Measurements from ENCODE around the gene ULK3. TPM values are rescaled to one million over a fixed set of nuclear protein-coding genes. Genes with fewer than 3 reads are reported as not detected.

ULK3 gene
- polyA plus RNA-seq, 3 donors: 26.0 to 32.9 (median 31.5) TPM

- DNase-seq (ENCODE audit: low read depth in 3 of 3, low spot score in 2 of 3): no peak
Observed at GRCh38 chr15:74825866-74826265, 17.1 kb downstream of the ULK3 start.

GRCh38 chr15:74824976-74825375 is 18.0 kb downstream of the ULK3 start:
- no peak for DNase-seq (ENCODE audit: low read depth in 3 of 3, low spot score in 2 of 3)

GRCh38 chr15:74823324-74823723 is 19.6 kb downstream of the ULK3 start:
- no peak for DNase-seq (ENCODE audit: low read depth in 3 of 3, low spot score in 2 of 3)

GRCh38 chr15:74822233-74822632 is 20.7 kb downstream of the ULK3 start:
- no peak for DNase-seq (ENCODE audit: low read depth in 3 of 3, low spot score in 2 of 3)

GRCh38 chr15:74821790-74822158 is 21.2 kb downstream of the ULK3 start:
- DNase-seq (ENCODE audit: low read depth in 3 of 3, low spot score in 2 of 3): no peak

GRCh38 chr15:74821091-74821789 is 21.7 kb downstream of the ULK3 start:
- no peak for DNase-seq (ENCODE audit: low read depth in 3 of 3, low spot score in 2 of 3)

GRCh38 chr15:74820056-74820455 is 22.9 kb downstream of the ULK3 start:
- DNase-seq (ENCODE audit: low read depth in 3 of 3, low spot score in 2 of 3): no peak

- DNase-seq (ENCODE audit: low read depth in 3 of 3, low spot score in 2 of 3): no peak
Observed at GRCh38 chr15:74817370-74817737, 25.6 kb downstream of the ULK3 start.

GRCh38 chr15:74816624-74817369 is 26.2 kb downstream of the ULK3 start:
- DNase-seq (ENCODE audit: low read depth in 3 of 3, low spot score in 2 of 3): no peak

GRCh38 chr15:74815961-74816360 is 27.0 kb downstream of the ULK3 start:
- DNase-seq (ENCODE audit: low read depth in 3 of 3, low spot score in 2 of 3): no peak

GRCh38 chr15:74815121-74815934 is 27.6 kb downstream of the ULK3 start:
- DNase-seq (ENCODE audit: low read depth in 3 of 3, low spot score in 2 of 3): no peak

GRCh38 chr15:74812533-74812932 is 30.4 kb downstream of the ULK3 start, which contains the start of gene LMAN1L:
Gene LMAN1L, plus strand, starts transcription at chr15:74812835. Its CDS starts 20 bp downstream, at chr15:74812855.
- DNase-seq (ENCODE audit: low read depth in 3 of 3, low spot score in 2 of 3): no peak

- no peak for DNase-seq (ENCODE audit: low read depth in 3 of 3, low spot score in 2 of 3)
Observed at GRCh38 chr15:74809956-74810355, 33.0 kb downstream of the ULK3 start.

- no peak for DNase-seq (ENCODE audit: low read depth in 3 of 3, low spot score in 2 of 3)
Observed at GRCh38 chr15:74809242-74809641, 33.7 kb downstream of the ULK3 start.

GRCh38 chr15:74808840-74809229 is 34.1 kb downstream of the ULK3 start:
- no peak for DNase-seq (ENCODE audit: low read depth in 3 of 3, low spot score in 2 of 3)

- DNase-seq (ENCODE audit: low read depth in 3 of 3, low spot score in 2 of 3): no peak
Observed at GRCh38 chr15:74808078-74808839, 34.7 kb downstream of the ULK3 start.

GRCh38 chr15:74807282-74807681 is 35.7 kb downstream of the ULK3 start:
- DNase-seq (ENCODE audit: low read depth in 3 of 3, low spot score in 2 of 3): no peak

GRCh38 chr15:74804935-74805334 is 38.0 kb downstream of the ULK3 start:
- no peak for DNase-seq (ENCODE audit: low read depth in 3 of 3, low spot score in 2 of 3)

- DNase-seq (ENCODE audit: low read depth in 3 of 3, low spot score in 2 of 3): no peak
Observed at GRCh38 chr15:74802862-74803447, 40.0 kb downstream of the ULK3 start.

GRCh38 chr15:74802290-74802689 is 40.7 kb downstream of the ULK3 start:
- no peak for DNase-seq (ENCODE audit: low read depth in 3 of 3, low spot score in 2 of 3)

Measured in right renal cortex interstitium (tissue), 3 donors.